Tibial artery (tissue), 4 donors: Measurements from ENCODE around the gene TMEM176A.

Experiments
- DNase-seq, 2 donors: peaks; one replicate each; pipeline ENCODE4 v3.0.0-alpha.2; 2019
- H3K27ac ChIP-seq, 2 donors: fragments of 200-600 bp; sonication (generic) in 1 of 2; 1 replicate in 1 of 2; 2 replicates in 1 of 2; pipeline ENCODE4 v1.5.1; 2018 to 2019; ENCODE audit warnings: mild to moderate bottlenecking in 1 of 2
- H3K27me3 ChIP-seq, 2 donors: fragments of 200-600 bp; sonication (generic) in 1 of 2; one replicate each; pipeline versions ENCODE4 v1.5.1 to v1.6.0; 2016 to 2019
- H3K36me3 ChIP-seq, 3 donors: fragments of 200-600 bp; sonication (generic) in 2 of 3; one replicate each; pipeline ENCODE4 v1.5.1; 2016 to 2019; ENCODE audit warnings: mild to moderate bottlenecking in 2 of 3
- H3K4me1 ChIP-seq, 4 donors: fragments of 200-600 bp; sonication (generic) in 2 of 4; 1 replicate in 3 of 4; 2 replicates in 1 of 4; pipeline ENCODE4 v1.5.1; 2016 to 2019
- H3K4me3 ChIP-seq, 2 donors: fragments of 200-600 bp; sonication (generic) in 1 of 2; 1 replicate in 1 of 2; 2 replicates in 1 of 2; pipeline ENCODE4 v1.5.1; 2018 to 2019; ENCODE audit warnings: mild to moderate bottlenecking in 2 of 2
- H3K9me3 ChIP-seq, 3 donors: fragments of 200-600 bp; sonication (generic) in 1 of 3; one replicate each; pipeline ENCODE4 v1.5.1; 2016 to 2019
- CTCF ChIP-seq, 2 experiments: fragments of 200-600 bp in 1 of 2; fragments of 450-650 bp in 1 of 2; IDR thresholded peaks; one replicate each; pipeline ENCODE4 v1.5.1; 2017 to 2019; ENCODE audit warnings: antibody characterized with exemption in 2 of 2, mild to moderate bottlenecking in 1 of 2, moderate library complexity in 1 of 2
- intact Hi-C: fragments of 100-400 bp; cut with DNase I; formaldehyde crosslinking; loops from one replicate; pipeline ENCODE4 v1.15.0; 2023; ENCODE audit warnings: low total_unique reads

TMEM176A gene

GRCh38 chr7:150800581-150801241, at the start of gene TMEM176A:
TSS of gene TMEM176A (plus strand) at chr7:150800769. CDS start at chr7:150801551, 782 bp downstream.
- TF ChIP-seq CTCF (IDR thresholded peaks at IDR 0.05): no peak
- Histone ChIP-seq H3K9me3 (peaks cover 0 to 7% (median 6%) of the 10 kb centered on the region in 3 donors), H3K4me3 (peak within 1 kb of the TSS; percentile 37 to 48), H3K4me1 (peaks cover 0 to 19% (median 4%) of the 10 kb centered on the region in 4 donors), H3K36me3 (peaks cover 0 to 4% (median 0%) of the 10 kb centered on the region in 3 donors), H3K27me3 (peaks cover 0 to 40% of the 10 kb centered on the region in 2 donors), H3K27ac (no peak within 1 kb of the TSS)
- no peak for DNase-seq
- intact Hi-C loops: no loop called here

GRCh38 chr7:150751702-150752101, 48.9 kb upstream of the TMEM176A start:
- H3K4me3 ChIP-seq: no peak overlapping the region
- H3K36me3 ChIP-seq: no peaks in the 10 kb centered on the region
- no peaks in the 10 kb centered on the region for H3K9me3 ChIP-seq
- intact Hi-C loops: no loop called here
- no peak for DNase-seq
- TF ChIP-seq CTCF (IDR thresholded peaks at IDR 0.05): no peak
- peaks cover 0 to 2% of the 10 kb centered on the region in 2 donors for H3K27me3 ChIP-seq
- no peak overlapping the region for H3K27ac ChIP-seq
- no peaks in the 10 kb centered on the region for H3K4me1 ChIP-seq

GRCh38 chr7:150753239-150753638, 47.3 kb upstream of the TMEM176A start:
- no peaks in the 10 kb centered on the region for H3K9me3 ChIP-seq
- H3K36me3 ChIP-seq: no peaks in the 10 kb centered on the region
- intact Hi-C loops: no loop called here
- peaks cover 0 to 2% of the 10 kb centered on the region in 2 donors for H3K27me3 ChIP-seq
- H3K4me1 ChIP-seq: no peaks in the 10 kb centered on the region
- no peak for TF ChIP-seq CTCF (IDR thresholded peaks at IDR 0.05)
- no peak overlapping the region for H3K4me3 ChIP-seq
- DNase-seq: peak in 1 of 2 donors; percentile 42
- no peak overlapping the region for H3K27ac ChIP-seq

- Histone ChIP-seq H3K27ac (no peak overlapping the region), H3K4me3 (no peak overlapping the region), H3K27me3 (peaks cover 0 to 2% of the 10 kb centered on the region in 2 donors), H3K9me3 (no peaks in the 10 kb centered on the region), H3K4me1 (no peaks in the 10 kb centered on the region), H3K36me3 (no peaks in the 10 kb centered on the region)
- no peak for TF ChIP-seq CTCF (IDR thresholded peaks at IDR 0.05)
- intact Hi-C loops: no loop called here
- no peak for DNase-seq
Measured at GRCh38 chr7:150753826-150754603, 46.6 kb upstream of the TMEM176A start.

GRCh38 chr7:150754951-150755350, 45.6 kb upstream of the TMEM176A start:
- H3K27ac ChIP-seq: no peak overlapping the region
- intact Hi-C loops: no loop called here

More at GRCh38 chr7:150754951-150755350, 45.6 kb upstream of the TMEM176A start:
- no peaks in the 10 kb centered on the region for H3K36me3 ChIP-seq
- no peak for DNase-seq
- no peaks in the 10 kb centered on the region for H3K9me3 ChIP-seq
- H3K4me1 ChIP-seq: no peaks in the 10 kb centered on the region
- no peak overlapping the region for H3K4me3 ChIP-seq
- no peak for TF ChIP-seq CTCF (IDR thresholded peaks at IDR 0.05)
- peaks cover 0 to 2% of the 10 kb centered on the region in 2 donors for H3K27me3 ChIP-seq
